ENCODE data around the gene LARP7. TPM values are rescaled to one million over a fixed set of nuclear protein-coding genes. Genes with fewer than 3 reads are reported as not detected.
A peak's percentile ranks its signal among the peaks of the same experiment; 100 is the strongest.

LARP7 gene
- polyA plus RNA-seq (2012; ENCODE audit: insufficient read depth, insufficient read length, low read depth), result 39.8 TPM

DNA sequence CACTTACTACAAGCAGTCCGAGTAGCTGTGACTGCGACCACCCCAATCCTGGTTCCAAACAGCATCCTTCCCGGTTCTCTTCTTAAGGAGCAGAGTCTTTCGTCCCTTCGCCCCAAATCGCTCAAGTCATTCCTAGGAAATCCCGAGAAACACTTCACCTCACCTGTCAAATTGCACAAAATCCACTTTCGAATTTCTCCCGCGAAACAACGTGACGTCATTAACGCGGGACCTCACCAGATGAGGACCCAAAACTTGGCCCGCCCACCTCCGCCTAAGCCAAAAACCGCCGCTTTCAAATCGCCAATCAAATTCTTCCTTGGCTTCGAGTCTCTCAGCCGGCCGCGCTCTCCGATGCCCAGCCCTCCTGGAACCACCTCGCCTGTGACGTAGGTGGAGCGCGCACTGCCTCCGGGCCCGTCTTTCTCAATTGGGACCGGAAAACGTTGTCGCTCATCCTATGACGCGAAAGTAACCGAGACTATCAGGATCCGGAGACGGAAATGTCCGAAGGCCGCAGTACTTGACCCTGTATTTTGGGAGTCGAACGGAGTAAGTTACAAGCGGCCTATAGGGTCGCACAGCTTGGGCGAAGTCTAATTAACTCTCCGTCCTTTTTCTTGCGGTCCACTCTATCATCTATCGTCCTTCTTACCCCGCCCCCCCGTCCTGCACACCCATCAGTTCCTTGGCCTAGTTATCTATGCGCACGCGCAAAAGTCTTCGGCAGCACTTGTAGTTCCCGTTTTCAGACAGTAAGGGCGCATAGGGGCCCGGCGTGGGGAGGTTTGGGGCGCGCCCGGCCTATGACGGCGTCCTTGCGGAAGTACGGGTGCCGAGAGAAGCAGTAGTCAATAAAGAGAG lies at the start of gene LARP7, which contains the start of gene ZGRF1:
LARP7 (plus strand) TSS at position 456 of the 864 bp plus-strand sequence. CDS start 7,527 bp downstream, outside the sequence.
ZGRF1 (minus strand) TSS at position 222 of the 864 bp plus-strand sequence. CDS start 3,733 bp downstream, outside the sequence.
- TF ChIP-seq, protein P1, sequence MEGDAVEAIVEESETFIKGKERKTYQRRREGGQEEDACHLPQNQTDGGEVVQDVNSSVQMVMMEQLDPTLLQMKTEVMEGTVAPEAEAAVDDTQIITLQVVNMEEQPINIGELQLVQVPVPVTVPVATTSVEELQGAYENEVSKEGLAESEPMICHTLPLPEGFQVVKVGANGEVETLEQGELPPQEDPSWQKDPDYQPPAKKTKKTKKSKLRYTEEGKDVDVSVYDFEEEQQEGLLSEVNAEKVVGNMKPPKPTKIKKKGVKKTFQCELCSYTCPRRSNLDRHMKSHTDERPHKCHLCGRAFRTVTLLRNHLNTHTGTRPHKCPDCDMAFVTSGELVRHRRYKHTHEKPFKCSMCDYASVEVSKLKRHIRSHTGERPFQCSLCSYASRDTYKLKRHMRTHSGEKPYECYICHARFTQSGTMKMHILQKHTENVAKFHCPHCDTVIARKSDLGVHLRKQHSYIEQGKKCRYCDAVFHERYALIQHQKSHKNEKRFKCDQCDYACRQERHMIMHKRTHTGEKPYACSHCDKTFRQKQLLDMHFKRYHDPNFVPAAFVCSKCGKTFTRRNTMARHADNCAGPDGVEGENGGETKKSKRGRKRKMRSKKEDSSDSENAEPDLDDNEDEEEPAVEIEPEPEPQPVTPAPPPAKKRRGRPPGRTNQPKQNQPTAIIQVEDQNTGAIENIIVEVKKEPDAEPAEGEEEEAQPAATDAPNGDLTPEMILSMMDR (IDR thresholded peaks at IDR 0.05; ENCODE audit: low read depth, low read length), result peak; percentile 74
- Histone ChIP-seq H3K36me3 (no peaks in the 10 kb centered on the region; the same call in 1 of the 2 replicates), H3K4me1 (no peaks in the 10 kb centered on the region), H3K27me3 (no peaks in the 10 kb centered on the region), H3K9me3 (no peaks in the 10 kb centered on the region), H3K4me3 (ENCODE audit: low read depth, low read length) (peak within 1 kb of the TSS; percentile 95)
- DNase-seq, result peak; percentile 98

DNA sequence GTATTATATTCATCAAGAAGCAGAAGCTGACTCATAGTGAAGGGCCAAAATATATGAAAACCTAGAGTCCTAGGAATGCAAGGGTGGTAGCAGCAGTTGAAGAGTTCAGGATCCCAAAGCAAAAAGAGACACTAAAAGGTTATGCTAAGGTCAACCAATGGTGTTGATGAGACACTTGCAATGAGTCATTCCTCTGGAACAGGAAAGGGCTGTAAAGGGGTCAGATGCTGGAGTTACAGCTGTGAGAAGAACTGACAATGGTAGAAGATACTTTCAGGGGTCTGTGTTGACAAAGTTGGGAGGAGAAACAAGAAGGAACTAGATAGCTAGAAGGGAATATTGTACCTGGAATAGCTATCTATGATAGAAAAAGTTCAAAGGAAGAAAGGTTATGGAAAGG lies 47.7 kb upstream of the LARP7 start:
- TF ChIP-seq, protein P1 (IDR thresholded peaks at IDR 0.05; ENCODE audit: low read depth, low read length), result no peak
- Histone ChIP-seq H3K4me1 (no peaks in the 10 kb centered on the region), H3K27me3 (no peaks in the 10 kb centered on the region), H3K9me3 (no peaks in the 10 kb centered on the region), H3K36me3 (peaks cover 9% of the 10 kb centered on the region), H3K4me3 (ENCODE audit: low read depth, low read length) (no peak overlapping the region)
- no peak for DNase-seq

DNA sequence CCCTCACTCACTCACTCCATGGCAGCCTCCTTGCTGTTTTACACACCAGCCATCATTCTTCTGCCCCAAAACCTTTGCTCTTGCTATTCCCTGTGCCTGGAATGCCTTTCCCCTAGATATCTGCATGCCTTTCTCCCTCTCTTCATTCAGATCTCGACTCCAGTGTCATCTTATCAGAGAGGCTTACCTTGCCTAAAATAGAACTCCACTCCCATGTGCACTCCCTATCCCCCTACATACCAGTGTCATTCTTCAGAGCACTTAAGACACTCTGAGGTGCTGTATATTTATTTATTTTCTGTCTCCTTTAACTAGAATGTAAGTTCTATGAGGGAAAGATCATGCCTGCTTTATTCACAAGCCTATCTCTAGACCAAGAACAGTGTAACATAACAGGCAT lies 45.4 kb upstream of the LARP7 start:
- no peaks in the 10 kb centered on the region for H3K27me3 ChIP-seq
- H3K4me1 ChIP-seq, result no peaks in the 10 kb centered on the region
- peaks cover 7% of the 10 kb centered on the region for H3K36me3 ChIP-seq
- no peak for DNase-seq
- no peak overlapping the region for H3K4me3 ChIP-seq (ENCODE audit: low read depth, low read length)
- TF ChIP-seq, protein P1 (IDR thresholded peaks at IDR 0.05; ENCODE audit: low read depth, low read length), result no peak
- no peaks in the 10 kb centered on the region for H3K9me3 ChIP-seq

DNA sequence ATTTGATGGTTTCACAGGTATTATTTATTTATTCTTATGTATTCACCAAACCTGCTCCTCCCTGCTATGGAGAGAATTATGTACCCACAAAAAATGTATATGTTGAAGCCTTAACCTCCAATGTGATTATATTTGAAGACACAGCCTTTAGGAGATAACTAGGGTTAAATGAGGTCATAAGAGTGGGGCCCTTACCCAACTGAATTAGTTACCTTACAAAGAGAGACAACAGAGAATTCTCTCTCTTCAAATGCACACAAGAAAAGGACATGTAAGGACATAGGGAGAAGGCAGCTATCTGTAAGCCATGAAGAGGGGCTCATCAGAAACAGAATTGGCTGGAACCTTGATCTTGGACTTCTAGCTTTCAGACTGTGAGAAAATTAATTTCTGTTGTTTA lies 44.2 kb upstream of the LARP7 start:
- Histone ChIP-seq H3K9me3 (no peaks in the 10 kb centered on the region), H3K27me3 (no peaks in the 10 kb centered on the region), H3K36me3 (peaks cover 4% of the 10 kb centered on the region; the same call in 1 of the 2 replicates), H3K4me3 (ENCODE audit: low read depth, low read length) (no peak overlapping the region), H3K4me1 (no peaks in the 10 kb centered on the region)
- no peak for DNase-seq
- TF ChIP-seq, protein P1 (IDR thresholded peaks at IDR 0.05; ENCODE audit: low read depth, low read length), result no peak

DNA sequence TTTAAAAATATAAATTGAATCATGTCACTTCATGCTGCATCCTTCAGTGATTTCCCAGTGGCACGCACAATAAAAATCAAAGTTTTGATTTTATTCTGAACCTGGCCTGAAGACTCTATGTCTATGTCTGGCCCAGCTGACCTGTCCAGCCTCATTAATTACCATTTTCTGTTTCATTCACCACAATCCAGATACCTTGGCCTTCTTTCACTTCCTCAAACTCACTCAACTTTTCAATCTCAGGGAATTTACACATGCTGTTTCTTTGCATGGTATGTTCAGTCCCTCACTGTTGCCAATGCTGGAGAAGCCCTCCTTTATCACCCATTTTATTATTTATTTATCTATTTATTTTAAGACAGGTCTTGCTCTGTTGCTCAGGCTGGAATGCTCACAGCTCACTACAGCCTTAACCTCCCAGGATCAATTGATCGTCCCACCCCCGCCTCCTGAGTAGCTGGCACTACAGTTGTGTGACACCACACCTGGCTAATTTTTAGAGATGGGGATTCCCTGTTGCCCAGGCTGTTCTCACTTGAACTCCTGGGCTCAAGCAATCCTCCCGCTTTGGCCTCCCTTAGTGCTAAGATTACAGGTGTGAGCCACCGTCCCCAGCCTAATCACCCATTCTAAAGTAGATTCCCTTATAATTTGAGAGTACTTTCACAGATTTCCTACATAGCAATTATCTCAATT lies 43.4 kb upstream of the LARP7 start:
- TF ChIP-seq, protein P1 (IDR thresholded peaks at IDR 0.05; ENCODE audit: low read depth, low read length), result no peak
- no peaks in the 10 kb centered on the region for H3K27me3 ChIP-seq
- DNase-seq, result no peak
- H3K4me3 ChIP-seq (ENCODE audit: low read depth, low read length), result no peak overlapping the region
- H3K36me3 ChIP-seq, result peaks cover 4% of the 10 kb centered on the region; the same call in 1 of the 2 replicates
- no peaks in the 10 kb centered on the region for H3K9me3 ChIP-seq
- H3K4me1 ChIP-seq, result no peaks in the 10 kb centered on the region

Data from BE2C (cell line).